GM12892 (cell line): ENCODE data around the gene OTUD4.

Source experiments
- DNase-seq: peaks from one replicate; pipeline ENCODE4 v3.0.0; 2011; ENCODE audit not compliant: insufficient read length
- FAIRE-seq: peaks from 2 replicates; lab custom pipeline; 2011; peaks lifted over from hg19 to GRCh38; lab: Jason Lieb, UNC
- POLR2A ChIP-seq: IDR thresholded peaks from 2 replicates; pipeline ENCODE4 v1.6.1; 2011; ENCODE audit warnings: low read depth, low read length, control low read depth
- POLR2AphosphoS5 ChIP-seq: IDR thresholded peaks from 2 replicates; pipeline ENCODE4 v1.6.1; 2011; ENCODE audit warnings: low read depth, low read length, control low read depth
- TAF1 ChIP-seq: IDR thresholded peaks from 2 replicates; pipeline ENCODE4 v1.6.1; 2011; ENCODE audit warnings: low read depth, mild to moderate bottlenecking, control low read depth, low read length, borderline replicate concordance

The OTUD4 gene

DNA sequence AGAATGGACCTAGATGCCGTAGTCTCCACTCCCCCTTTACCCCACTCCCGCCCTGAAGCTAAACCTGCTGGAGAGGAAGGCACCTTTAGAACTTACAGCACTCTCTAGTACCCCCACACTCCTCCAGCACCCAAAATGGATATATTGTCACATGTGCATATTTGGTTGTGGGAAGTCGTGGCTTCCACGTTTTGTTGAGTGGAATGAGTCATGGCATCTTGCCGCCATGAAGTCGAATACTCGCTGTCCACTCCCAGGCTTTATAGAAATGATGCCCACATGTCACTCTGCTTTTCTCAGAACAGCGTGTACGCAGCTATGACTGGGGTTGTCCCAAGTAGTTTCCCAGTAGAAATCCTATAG is 81.7 kb downstream of the OTUD4 start:
- peak; percentile 1 for DNase-seq
- peak; percentile 87 for FAIRE-seq
- TF ChIP-seq POLR2A (no peak; the same call in 1 of the 2 replicates), POLR2AphosphoS5 (no peak), TAF1 (no peak)

DNA sequence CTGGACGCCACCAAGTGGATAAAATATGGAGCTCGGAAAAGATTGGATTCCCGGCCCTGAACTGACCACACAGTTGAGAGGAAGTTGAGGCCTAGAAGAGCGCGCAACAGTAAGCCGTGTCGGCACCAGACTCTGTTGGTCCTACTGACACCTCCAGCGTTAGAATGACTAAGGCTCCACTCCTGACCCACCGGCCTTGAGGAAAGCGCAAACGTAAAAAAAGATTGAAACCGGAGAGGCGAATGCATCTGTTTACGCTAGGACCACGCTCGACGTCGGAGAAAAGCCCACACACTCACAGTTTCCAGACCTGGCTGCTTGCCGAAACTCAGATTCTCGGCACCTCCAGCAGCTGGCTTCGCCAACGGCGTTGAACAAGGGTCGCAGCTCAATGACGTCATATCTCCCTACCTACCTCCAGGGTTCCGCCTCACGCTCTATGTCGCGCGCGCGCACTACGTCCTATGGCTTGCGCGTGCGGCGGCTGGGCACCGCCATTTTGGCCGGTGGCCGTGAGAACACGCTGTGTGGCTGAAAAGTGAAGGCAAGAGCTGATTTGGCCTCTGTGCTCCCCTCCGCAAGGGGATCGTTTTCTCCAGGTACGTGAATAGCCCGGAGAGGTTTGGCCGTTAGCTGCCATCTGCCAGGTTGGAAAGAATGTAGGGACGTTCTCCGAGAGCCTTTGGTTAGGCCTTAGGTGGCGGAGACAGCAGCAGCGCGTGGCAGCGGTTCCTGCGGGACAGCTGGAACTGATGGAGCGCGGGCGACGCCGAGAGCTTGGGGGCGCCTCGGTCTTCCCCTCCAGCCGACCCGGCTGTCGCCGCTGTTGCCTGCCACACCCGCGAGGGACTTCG is 82.3 kb downstream of the OTUD4 start, which contains the start of the genes ABCE1 and ANAPC10:
Gene ABCE1 (plus strand): TSS at position 491 of the 854 bp plus-strand sequence. CDS start 6,102 bp downstream, outside the sequence.
Gene ANAPC10 (minus strand): TSS at position 376 of the 854 bp plus-strand sequence. CDS start 2,097 bp downstream, outside the sequence.
- DNase-seq (peak; percentile 65), FAIRE-seq (peak; percentile 100)
- peak; percentile 76; the same call in 1 of the 2 replicates for TF ChIP-seq TAF1
- TF ChIP-seq POLR2AphosphoS5, result peak; percentile 95
- TF ChIP-seq POLR2A, result peak; percentile 96

DNA sequence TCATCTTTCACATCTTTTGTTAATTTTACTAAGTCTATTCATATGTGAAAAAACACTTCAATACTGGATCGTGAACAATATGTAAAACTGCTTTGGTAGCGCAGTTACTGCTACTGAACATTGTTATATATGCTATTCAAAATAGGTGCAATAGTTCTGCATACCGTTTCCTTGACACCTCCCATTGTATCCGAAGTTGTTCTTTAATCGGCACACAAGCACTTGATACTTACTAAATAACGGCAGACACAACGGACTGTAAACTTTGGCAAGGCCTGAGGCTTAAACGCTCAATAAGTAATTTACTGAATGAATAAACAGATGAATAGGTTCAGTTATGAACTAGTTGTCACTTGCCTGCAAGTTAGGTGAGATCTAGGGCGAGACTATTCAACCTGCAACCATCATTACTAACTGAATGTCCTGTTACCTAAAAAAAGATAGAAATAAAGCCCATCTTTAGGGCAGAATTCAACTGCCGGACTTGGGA is 83.0 kb downstream of the OTUD4 start:
- DNase-seq (no peak), FAIRE-seq (no peak)
- TF ChIP-seq POLR2AphosphoS5 (no peak), POLR2A (no peak), TAF1 (no peak)

DNA sequence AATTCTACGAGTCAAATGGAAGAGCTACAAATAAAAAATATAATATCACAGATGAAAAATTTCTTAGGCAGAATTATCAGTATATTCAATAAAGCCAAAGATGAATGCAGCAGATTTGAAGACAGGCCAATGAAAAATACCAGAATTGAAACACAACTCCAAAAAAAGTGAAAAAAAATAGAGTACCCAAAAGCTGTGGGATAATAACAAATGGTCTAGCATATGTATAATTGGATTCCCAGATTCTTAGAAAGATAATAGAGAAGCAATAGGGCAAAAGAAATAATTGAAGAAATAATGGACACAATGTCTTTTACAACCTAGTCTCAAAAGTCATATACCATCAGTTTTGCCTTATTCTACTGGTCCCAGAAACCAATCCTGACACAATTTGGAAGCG is 86.8 kb downstream of the OTUD4 start:
- FAIRE-seq, result no peak
- TF ChIP-seq POLR2AphosphoS5 (no peak), TAF1 (no peak), POLR2A (no peak)
- DNase-seq, result no peak

DNA sequence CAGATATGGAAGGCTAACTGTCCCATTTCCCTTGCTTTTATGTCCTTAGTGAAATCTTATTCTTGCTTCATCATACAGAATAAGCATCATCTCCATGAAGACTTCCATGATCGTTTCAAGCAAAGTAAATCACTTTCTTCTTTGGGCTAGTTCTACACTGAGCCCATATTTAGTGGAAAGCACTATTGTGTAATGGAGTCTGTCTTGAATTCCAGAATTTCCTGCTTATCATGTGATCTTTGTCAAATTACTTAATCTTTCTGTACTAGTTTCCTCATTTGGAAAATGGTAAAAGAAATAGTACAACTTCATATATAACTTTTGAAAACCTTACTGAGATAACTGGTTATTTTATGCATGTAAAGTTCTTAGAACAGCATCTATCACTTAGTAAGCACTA is 90.0 kb downstream of the OTUD4 start:
- DNase-seq (no peak), FAIRE-seq (no peak)
- TF ChIP-seq POLR2AphosphoS5, result no peak
- TF ChIP-seq POLR2A, result no peak
- TF ChIP-seq TAF1, result no peak

DNA sequence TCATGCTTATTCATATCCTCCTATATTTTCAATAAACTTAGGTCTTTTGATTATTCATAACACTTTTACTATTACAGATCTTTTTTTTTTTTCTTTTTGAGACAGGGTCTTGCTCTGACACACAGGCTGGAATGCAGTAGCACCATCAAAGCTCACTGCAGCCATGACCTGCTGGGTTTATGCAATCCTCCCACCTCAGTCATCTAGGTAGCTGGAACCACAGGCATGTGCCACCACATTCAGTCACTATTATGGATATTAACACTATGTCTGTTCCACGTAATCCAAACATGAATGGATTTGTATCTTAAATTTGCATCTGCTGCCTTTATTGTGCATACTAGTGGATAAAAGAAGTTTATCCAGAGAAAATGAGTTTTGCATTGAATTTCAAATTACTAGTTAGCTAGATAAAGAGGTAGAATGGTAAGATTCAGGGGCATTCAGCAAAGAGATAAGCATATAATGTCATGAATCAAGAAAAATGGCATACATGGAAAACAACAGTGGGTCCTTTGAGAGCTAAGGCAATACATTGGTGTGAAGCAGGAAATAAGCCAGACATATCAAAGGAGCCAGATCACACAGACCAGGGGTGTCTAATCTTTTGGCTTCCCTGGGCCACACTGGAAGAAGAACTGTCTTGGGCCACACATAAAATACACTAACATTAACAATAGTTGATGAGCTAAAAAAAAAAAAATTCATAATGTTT is 96.3 kb downstream of the OTUD4 start:
- no peak for TF ChIP-seq POLR2AphosphoS5
- TF ChIP-seq TAF1, result no peak
- TF ChIP-seq POLR2A, result no peak
- FAIRE-seq (no peak), DNase-seq (no peak)
